Glutamatergic neuron (in vitro differentiated cells): ENCODE measurements around the gene HOOK1. TPM values are rescaled to one million over a fixed set of nuclear protein-coding genes. Genes with fewer than 3 reads are reported as not detected.

ENCODE experiments used
- DNase-seq: peaks from one replicate; pipeline ENCODE4 v3.0.0; 2022
- H3K27ac Mint-ChIP-seq: one replicate; pipeline ENCODE4 v1.8.0; 2020; ENCODE audit warnings: mild to moderate bottlenecking, mixed read lengths, inconsistent platforms; ENCODE audit not compliant: unreplicated experiment
- H3K27me3 Mint-ChIP-seq: one replicate; pipeline ENCODE4 v1.8.0; 2020; ENCODE audit warnings: mild to moderate bottlenecking, moderate library complexity, mixed read lengths, inconsistent platforms; ENCODE audit not compliant: unreplicated experiment
- H3K36me3 Mint-ChIP-seq: one replicate; pipeline ENCODE4 v1.8.0; 2020; ENCODE audit warnings: mild to moderate bottlenecking, mixed read lengths, inconsistent platforms; ENCODE audit not compliant: unreplicated experiment
- H3K4me1 Mint-ChIP-seq: one replicate; pipeline ENCODE4 v1.8.0; 2020; ENCODE audit warnings: mild to moderate bottlenecking, low read depth, mixed read lengths, inconsistent platforms; ENCODE audit not compliant: unreplicated experiment
- H3K4me3 Mint-ChIP-seq: one replicate; pipeline ENCODE4 v1.8.0; 2020; ENCODE audit warnings: mild to moderate bottlenecking, mixed read lengths, inconsistent platforms; ENCODE audit not compliant: unreplicated experiment
- H3K9me3 Mint-ChIP-seq: one replicate; pipeline ENCODE4 v1.8.0; 2020; ENCODE audit warnings: mild to moderate bottlenecking, moderate library complexity, mixed read lengths, inconsistent platforms; ENCODE audit not compliant: unreplicated experiment
- long read RNA-seq: library from polyadenylated mRNA; unstranded; transcript quantifications from one replicate; pipeline ENCODE4 v2.0.0, GENCODE V29; 2020; ENCODE audit not compliant: unreplicated experiment
- total RNA-seq: library from RNA; stranded (reverse); fragmentation: NEBNext Ultra II Directional; extraction: Animal tissue kit (Norgen Biotek cat#: 25700); gene quantifications from one replicate; pipeline ENCODE4 v1.2.1, GENCODE V29; 2021; ENCODE audit not compliant: unreplicated experiment
- TF ChIP-seq, protein P1 (sequence below): fragments of 200-600 bp; sonication (generic); IDR thresholded peaks from one replicate; pipeline ENCODE4 v1.5.0; 2021; ENCODE audit not compliant: partially characterized antibody, unreplicated experiment

HOOK1 gene
- total RNA-seq: 2.1 TPM
- long read RNA-seq: 0 reads

DNA sequence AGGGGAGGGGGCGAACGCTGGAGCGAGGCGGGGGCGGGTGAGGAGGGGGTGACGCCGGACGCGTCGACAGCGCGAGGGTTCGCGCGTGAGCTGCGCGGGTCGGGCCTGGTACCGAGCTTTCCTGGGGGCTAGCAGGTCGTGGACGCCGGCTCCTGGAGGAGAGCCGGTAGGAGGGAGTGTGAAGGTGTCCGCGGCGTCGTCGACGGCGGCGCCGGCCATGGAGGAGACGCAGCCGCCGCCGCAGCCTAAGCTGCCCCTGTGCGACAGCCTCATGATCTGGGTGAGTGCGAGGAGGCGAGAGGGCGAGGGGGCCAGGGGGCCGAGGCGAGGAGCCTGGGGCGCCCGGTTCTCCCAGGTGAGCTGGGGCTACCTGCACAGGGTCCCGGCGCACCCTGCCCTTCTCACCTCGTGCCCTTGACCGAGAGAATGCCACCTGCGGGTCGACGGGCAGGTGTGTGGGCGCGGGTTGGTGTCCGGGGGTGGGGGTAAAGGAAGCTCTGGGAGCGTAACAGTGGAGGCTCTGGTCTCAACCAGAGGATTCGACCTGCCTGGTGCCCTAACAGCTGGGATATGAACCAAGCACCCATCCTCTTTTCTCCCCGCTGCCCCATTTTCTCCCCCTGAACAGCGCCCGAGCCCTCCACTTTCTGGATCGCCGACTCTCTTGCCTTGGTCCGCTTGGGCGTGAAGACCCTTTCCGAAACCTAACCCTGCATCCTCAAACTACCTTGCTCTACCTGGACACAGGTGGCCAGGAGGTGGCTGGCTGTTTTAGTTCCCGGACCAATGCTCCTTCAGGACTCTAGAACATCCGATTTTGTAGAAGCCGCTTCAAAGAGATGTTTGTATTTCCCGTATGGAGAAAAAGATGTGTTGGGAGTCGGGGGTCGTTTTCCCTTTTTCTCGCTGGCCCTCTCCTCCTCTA is at the start of gene HOOK1:
HOOK1 (plus strand) TSS at position 49 of the 925 bp plus-strand sequence; CDS start at position 218, 169 bp downstream.
- Mint-ChIP-seq H3K36me3 (no peaks in the 10 kb centered on the region), H3K4me3 (peak within 1 kb of the TSS; percentile 84), H3K27me3 (no peaks in the 10 kb centered on the region), H3K4me1 (no peaks in the 10 kb centered on the region), H3K27ac (no peak within 1 kb of the TSS), H3K9me3 (peaks cover 3% of the 10 kb centered on the region)
- DNase-seq: no peak
- TF ChIP-seq, protein P1, sequence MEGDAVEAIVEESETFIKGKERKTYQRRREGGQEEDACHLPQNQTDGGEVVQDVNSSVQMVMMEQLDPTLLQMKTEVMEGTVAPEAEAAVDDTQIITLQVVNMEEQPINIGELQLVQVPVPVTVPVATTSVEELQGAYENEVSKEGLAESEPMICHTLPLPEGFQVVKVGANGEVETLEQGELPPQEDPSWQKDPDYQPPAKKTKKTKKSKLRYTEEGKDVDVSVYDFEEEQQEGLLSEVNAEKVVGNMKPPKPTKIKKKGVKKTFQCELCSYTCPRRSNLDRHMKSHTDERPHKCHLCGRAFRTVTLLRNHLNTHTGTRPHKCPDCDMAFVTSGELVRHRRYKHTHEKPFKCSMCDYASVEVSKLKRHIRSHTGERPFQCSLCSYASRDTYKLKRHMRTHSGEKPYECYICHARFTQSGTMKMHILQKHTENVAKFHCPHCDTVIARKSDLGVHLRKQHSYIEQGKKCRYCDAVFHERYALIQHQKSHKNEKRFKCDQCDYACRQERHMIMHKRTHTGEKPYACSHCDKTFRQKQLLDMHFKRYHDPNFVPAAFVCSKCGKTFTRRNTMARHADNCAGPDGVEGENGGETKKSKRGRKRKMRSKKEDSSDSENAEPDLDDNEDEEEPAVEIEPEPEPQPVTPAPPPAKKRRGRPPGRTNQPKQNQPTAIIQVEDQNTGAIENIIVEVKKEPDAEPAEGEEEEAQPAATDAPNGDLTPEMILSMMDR: no peak

DNA sequence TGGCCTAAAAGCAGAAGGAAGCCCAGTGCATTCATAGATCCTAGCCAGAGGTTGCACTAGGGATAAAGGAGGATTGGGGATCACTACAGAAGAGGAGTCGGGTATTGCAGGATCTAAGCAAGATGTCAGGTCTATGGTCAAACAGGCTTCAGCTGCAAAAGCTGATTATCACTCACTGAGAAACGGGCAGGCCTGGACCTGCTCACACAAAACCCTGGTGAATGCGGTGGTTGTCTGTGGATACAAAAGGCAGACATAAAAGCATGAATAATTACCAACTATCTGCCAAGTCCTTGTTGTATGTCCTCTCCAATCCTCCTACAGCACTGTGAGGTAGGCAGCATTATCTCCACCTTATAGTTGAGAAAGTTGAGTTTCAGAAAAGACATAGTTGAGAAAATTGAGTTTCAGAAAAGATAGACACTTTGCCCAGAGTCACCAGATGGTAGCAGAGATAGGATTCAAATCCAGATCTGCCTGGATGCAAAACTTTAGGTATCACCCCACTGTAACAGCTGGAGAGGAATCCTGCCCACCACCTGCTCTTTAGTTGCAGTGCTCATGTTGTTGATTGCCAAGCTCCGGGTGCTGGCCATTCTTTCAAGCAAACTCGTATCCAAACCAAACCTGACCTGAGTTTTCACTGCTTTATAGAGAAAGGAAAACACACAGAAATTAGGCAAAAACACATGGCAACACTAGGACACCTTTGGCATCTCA is 49.6 kb upstream of the HOOK1 start:
- Mint-ChIP-seq H3K4me1 (peaks cover 5% of the 10 kb centered on the region), H3K36me3 (no peaks in the 10 kb centered on the region), H3K27ac (no peak overlapping the region), H3K27me3 (no peaks in the 10 kb centered on the region), H3K4me3 (no peak overlapping the region), H3K9me3 (no peaks in the 10 kb centered on the region)
- DNase-seq: no peak
- TF ChIP-seq, protein P1: no peak

DNA sequence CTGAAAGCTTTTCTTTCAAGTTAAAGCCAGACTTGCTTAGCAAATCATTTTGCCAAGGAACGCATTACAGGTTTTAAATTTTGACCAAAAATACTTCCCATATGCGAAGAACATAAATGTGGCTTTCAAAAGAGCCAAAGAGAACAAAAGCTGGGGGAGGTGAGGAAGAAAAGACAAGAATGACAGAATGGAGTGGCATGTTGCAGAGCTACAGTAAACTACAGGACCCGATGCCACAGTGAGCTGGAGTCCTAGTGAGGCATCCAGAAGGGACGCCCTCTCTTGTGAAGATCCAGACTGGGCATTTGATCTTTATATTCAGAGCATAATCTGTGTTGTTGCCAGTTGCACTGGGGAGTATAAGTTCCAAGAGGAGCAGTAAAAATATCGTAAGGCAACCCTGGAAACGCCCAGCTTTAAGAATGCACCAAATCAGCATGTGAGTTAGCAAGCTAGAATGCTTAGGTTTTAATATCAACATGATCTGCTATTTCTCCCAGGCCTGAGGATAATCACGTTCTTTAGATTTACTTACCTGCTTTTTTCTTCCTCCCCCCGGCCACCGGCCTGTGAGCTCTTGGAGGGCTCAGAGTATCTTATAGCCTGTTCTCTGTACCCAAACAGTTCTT is 48.4 kb upstream of the HOOK1 start:
- no peak overlapping the region for H3K27ac Mint-ChIP-seq
- no peaks in the 10 kb centered on the region for H3K9me3 Mint-ChIP-seq
- TF ChIP-seq, protein P1: no peak
- H3K4me1 Mint-ChIP-seq: peaks cover 5% of the 10 kb centered on the region
- H3K27me3 Mint-ChIP-seq: no peaks in the 10 kb centered on the region
- H3K36me3 Mint-ChIP-seq: no peaks in the 10 kb centered on the region
- H3K4me3 Mint-ChIP-seq: no peak overlapping the region
- DNase-seq: no peak

DNA sequence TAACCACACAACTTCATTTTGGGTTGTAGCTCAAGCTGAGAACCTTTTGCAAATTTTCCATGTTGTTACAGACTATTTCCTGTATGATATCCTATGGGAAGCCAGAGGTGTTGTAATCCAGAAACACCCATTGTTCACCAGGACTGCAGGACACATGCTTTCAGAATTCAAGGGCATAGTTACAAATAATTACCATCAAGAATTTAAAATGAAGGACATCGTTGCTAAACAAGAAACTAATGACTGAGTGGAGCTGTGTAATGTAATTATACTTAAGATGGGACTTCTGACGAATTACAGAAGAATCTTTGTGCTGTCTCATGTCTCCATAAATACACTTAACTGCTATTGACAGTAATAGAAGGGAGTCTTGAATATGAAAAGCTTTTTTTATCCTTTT is 47.6 kb upstream of the HOOK1 start:
- H3K9me3 Mint-ChIP-seq: no peaks in the 10 kb centered on the region
- no peaks in the 10 kb centered on the region for H3K36me3 Mint-ChIP-seq
- H3K4me1 Mint-ChIP-seq: peaks cover 5% of the 10 kb centered on the region
- no peaks in the 10 kb centered on the region for H3K27me3 Mint-ChIP-seq
- no peak overlapping the region for H3K27ac Mint-ChIP-seq
- TF ChIP-seq, protein P1: no peak
- H3K4me3 Mint-ChIP-seq: no peak overlapping the region
- no peak for DNase-seq
